Measurements from ENCODE around the gene SSH2. TPM values are rescaled to one million over a fixed set of nuclear protein-coding genes. Genes with fewer than 3 reads are reported as not detected.

The SSH2 gene
- polyA plus RNA-seq, 1 of the 3 experiments (the other 2 are of a cell fraction): 8.8 TPM

DNA sequence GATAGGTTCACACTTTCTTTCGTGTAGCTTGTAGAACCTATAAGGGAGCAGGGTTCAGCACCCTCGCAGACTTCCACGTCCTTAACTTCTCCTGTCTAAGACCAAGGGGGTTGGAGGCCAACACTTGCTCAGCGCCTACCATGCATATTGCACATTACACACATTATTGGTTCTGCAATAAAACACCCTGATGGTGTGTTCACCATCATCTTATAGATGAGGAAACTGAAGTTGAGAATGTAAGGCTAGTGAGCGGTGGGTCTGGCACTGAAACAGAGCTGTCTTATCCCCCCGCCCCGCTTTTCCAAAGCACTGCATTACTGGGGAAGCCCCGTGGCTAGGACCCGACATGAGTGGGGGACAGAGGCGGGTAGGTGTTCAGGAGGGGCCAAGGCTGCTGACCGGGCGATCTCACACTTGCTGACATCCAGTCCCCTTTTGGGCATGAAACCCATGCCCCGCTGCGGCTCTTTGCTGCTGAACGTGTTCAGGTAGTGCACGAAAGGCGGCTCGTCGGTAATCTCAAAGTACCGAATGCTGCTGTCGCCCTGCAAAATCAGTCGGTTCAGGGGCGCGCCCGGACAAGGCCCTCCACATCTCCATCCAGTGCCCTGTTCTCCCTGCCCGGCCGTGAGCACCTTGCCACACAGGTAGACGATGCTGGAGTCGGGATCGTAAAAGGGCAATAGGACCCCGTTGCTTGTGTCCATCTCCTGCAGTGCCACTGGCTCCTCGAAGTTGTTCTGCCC, 313.6 kb downstream of the SSH2 start (continued):
- no peak for TF ChIP-seq PBX3 (IDR thresholded peaks at IDR 0.05)
- TF ChIP-seq REST (IDR thresholded peaks at IDR 0.05; ENCODE audit: low read depth, low read length): no peak

DNA sequence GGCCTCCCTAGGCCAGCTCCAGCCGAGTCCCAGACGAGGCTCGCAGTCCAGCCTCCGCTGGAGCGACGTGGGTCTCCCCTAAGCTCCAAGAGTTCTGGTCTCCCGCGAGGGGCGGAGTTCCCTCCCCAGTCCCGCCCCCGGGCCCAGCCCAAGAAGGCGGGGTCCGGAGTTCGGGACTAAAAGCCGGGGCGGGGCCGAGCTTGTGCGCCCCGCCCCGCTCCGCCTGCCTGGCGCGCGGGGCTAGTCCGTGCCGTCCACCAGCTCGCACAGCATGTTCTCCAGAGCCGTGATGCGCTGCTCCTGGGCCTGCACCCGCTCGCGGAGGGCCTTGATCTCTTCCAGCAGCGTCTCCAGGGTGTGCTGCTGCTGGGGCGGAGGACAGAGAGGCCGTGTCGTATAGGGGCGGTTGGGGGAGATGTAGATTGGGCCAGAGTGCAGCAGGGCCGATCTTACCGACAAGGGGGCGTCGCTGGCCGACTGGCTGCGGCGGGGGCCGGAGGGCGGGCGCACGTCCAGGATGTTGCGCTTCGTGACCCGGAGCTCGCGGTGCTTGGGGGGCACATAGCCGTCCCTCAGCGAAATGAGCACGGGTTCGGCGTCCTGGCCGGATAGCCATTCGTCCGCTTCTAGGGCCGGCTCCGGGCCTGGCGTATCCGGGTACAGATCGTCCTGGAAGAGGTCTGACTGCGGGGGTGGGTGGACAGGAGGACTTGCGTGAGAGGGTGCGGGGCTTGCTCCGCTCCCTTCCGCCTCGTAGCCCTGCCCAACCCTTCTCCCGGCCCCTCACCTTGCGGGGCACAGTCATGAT, 314.3 kb downstream of the SSH2 start:
- no peaks in the 10 kb centered on the region for H3K27me3 ChIP-seq (ENCODE audit: insufficient read depth)
- POLR2A ChIA-PET: no interaction called here
- no peaks in the 10 kb centered on the region for H4K20me1 ChIP-seq (ENCODE audit: insufficient read depth)
- H3K9me2 ChIP-seq: no peaks in the 10 kb centered on the region
- CTCF ChIA-PET: interaction anchor here (1.2 to 1.5 kb wide), 3 partner anchors 22 to 164 kb away, joined by 3 to 4 read pairs (median 4); no protein-coding TSS in a partner anchor
- no peak overlapping the region for H3K9ac ChIP-seq
- H3F3A ChIP-seq (replicated peaks; ENCODE audit: insufficient read depth): no peaks in the 10 kb centered on the region
- no peak overlapping the region for H2AFZ ChIP-seq (ENCODE audit: low read depth)
- peaks cover 14 to 30% of the 10 kb centered on the region in 2 experiments; a peak in 2 of 4 replicates for H3K4me1 ChIP-seq (ENCODE audit: control insufficient read depth in 1 of 2, insufficient read depth in 2 of 2, low read depth in 1 of 2, low read length in 1 of 2)
- 90% methylated on average over 56 of the region's 74 CpGs for WGBS (ENCODE audit: low lambda C conversion rate)
- TF ChIP-seq FOXM1 (IDR thresholded peaks at IDR 0.05; ENCODE audit: low read depth) (no peak), RFX5 (IDR thresholded peaks at IDR 0.05; ENCODE audit: low read length) (no peak), PBX3 (IDR thresholded peaks at IDR 0.05) (no peak), NRF1 (IDR thresholded peaks at IDR 0.05; ENCODE audit: low read depth, low read length) (no peak)
- no peak overlapping the region; a peak in 1 of 4 replicates for H3K27ac ChIP-seq (ENCODE audit: low read depth in 2 of 2, low read length in 1 of 2)
- DNase-seq: peak; percentile 61
- no peaks in the 10 kb centered on the region for H3K9me3 ChIP-seq
- H3K79me2 ChIP-seq (ENCODE audit: insufficient read depth): no peaks in the 10 kb centered on the region
- no peak overlapping the region for H3K4me3 ChIP-seq (ENCODE audit: low read depth in 2 of 2, low read length in 1 of 2)
- no peak overlapping the region for H3K4me2 ChIP-seq
- peaks cover 0 to 24% of the 10 kb centered on the region in 2 experiments for H3K36me3 ChIP-seq (replicated peaks in 1 of 2; ENCODE audit: control insufficient read depth in 1 of 2, insufficient read depth in 2 of 2, low read length in 1 of 2)

All from SK-N-SH (cell line).